Sigmoid colon (tissue), 7 donors: ENCODE results near the gene GRPEL1. TPM values are rescaled to one million over a fixed set of nuclear protein-coding genes. Genes with fewer than 3 reads are reported as not detected.

Experiments used
- DNase-seq: peaks from one replicate; pipeline ENCODE4 v3.0.0-alpha.2; 2019
- H3K27ac ChIP-seq, 4 donors: fragments of 200-600 bp; sonication (generic); one replicate each; pipeline ENCODE4 v1.5.1; 2016 to 2019; ENCODE audit warnings: mild to moderate bottlenecking in 1 of 4
- H3K27me3 ChIP-seq, 3 donors: fragments of 200-600 bp; sonication (generic); one replicate each; pipeline ENCODE4 v1.5.1; 2019; ENCODE audit warnings: mild to moderate bottlenecking in 1 of 3
- H3K36me3 ChIP-seq, 4 donors: fragments of 200-600 bp; sonication (generic); one replicate each; pipeline ENCODE4 v1.5.1; 2016 to 2019
- H3K4me1 ChIP-seq, 4 donors: fragments of 200-600 bp; sonication (generic); one replicate each; pipeline ENCODE4 v1.5.1; 2017 to 2019
- H3K4me3 ChIP-seq, 4 donors: fragments of 200-600 bp; sonication (generic); one replicate each; pipeline ENCODE4 v1.5.1; 2017 to 2019; ENCODE audit warnings: mild to moderate bottlenecking in 2 of 4, moderate library complexity in 1 of 4
- H3K9me3 ChIP-seq, 4 donors: fragments of 200-600 bp in 3 of 4; sonication (generic) in 3 of 4; one replicate each; pipeline versions ENCODE4 v1.5.1 to v1.6.1; 2013 to 2019
- EP300 ChIP-seq, 4 donors: sonication (generic); formaldehyde crosslinking; IDR thresholded peaks; one replicate each; pipeline ENCODE4 v1.6.1; 2017; ENCODE audit warnings: antibody characterized with exemption in 4 of 4
- POLR2A ChIP-seq, 2 donors: fragments of 450-650 bp; IDR thresholded peaks; one replicate each; pipeline ENCODE4 v1.6.1; 2016; ENCODE audit warnings: antibody characterized with exemption in 2 of 2, mild to moderate bottlenecking in 2 of 2, moderate library complexity in 2 of 2
- POLR2AphosphoS5 ChIP-seq, 4 donors: sonication (generic); formaldehyde crosslinking; IDR thresholded peaks; one replicate each; pipeline ENCODE4 v1.6.1; 2017; ENCODE audit warnings: antibody characterized with exemption in 4 of 4
- WGBS, 2 donors: extraction: QIAGEN DNeasy Blood & Tissue Kit; methylation state at CpG; one replicate each; pipeline ENCODE4 v1.1.7; 2013; 5-methylcytosine and 5-hydroxymethylcytosine counted together
- intact Hi-C: fragments of 100-400 bp; cut with DNase I; formaldehyde crosslinking; loops from one replicate; pipeline ENCODE4 v1.15.1; 2023
- polyA plus RNA-seq, 3 donors: library from polyadenylated mRNA; stranded (reverse); fragments of 200-250 nt; gene quantifications; one replicate each; pipeline ENCODE4 v1.2.3, GENCODE V29; 2013
- total RNA-seq, 4 donors: library from RNA; depleted of rRNA; stranded (reverse); fragments of >200 nt; gene quantifications; one replicate each; pipeline ENCODE4 v1.1.0, GENCODE V29; 2016
- TF ChIP-seq, protein P1 (sequence below), 4 experiments: fragments of 450-650 bp in 3 of 4; fragments of 200-600 bp in 1 of 4; IDR thresholded peaks; one replicate each; pipeline ENCODE4 v1.5.1; 2016 to 2019; ENCODE audit warnings: antibody characterized with exemption in 4 of 4, mild to moderate bottlenecking in 3 of 4, moderate library complexity in 2 of 4
- donor health status: healthy with polysubstance abuse.
- donor health status: Bipolar disorder and iron deficiency.
- donor health status: healthy.

The GRPEL1 gene
- total and polyA plus RNA-seq, 7 donors = 7.5 to 34.7 (median 23.2) TPM

DNA sequence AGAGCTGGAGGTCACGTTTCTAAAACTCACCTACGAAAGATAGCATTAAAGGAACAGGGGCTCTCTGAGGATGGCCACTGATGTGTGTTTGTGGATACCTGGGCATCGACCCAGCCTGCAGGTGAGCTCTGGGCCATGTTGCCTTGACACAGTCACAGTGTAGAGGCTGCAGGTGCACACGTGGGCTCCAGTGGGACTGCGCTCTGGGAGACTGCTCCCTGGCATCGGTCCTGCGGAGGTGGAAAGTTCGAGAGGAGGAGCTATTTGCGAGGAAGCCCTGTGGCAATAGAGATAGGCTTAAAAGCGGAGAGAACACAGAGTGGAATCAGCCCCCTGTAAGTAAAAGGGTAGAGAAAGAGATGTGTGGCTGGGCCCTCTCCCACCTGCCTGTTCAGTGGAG is 37.0 kb downstream of the GRPEL1 start:
- TF ChIP-seq, protein P1, sequence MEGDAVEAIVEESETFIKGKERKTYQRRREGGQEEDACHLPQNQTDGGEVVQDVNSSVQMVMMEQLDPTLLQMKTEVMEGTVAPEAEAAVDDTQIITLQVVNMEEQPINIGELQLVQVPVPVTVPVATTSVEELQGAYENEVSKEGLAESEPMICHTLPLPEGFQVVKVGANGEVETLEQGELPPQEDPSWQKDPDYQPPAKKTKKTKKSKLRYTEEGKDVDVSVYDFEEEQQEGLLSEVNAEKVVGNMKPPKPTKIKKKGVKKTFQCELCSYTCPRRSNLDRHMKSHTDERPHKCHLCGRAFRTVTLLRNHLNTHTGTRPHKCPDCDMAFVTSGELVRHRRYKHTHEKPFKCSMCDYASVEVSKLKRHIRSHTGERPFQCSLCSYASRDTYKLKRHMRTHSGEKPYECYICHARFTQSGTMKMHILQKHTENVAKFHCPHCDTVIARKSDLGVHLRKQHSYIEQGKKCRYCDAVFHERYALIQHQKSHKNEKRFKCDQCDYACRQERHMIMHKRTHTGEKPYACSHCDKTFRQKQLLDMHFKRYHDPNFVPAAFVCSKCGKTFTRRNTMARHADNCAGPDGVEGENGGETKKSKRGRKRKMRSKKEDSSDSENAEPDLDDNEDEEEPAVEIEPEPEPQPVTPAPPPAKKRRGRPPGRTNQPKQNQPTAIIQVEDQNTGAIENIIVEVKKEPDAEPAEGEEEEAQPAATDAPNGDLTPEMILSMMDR (IDR thresholded peaks at IDR 0.05) = no peak
- TF ChIP-seq EP300 (IDR thresholded peaks at IDR 0.05) = no peak
- no peak for TF ChIP-seq POLR2A (IDR thresholded peaks at IDR 0.05)
- TF ChIP-seq POLR2AphosphoS5 (IDR thresholded peaks at IDR 0.05) = no peak
- 94 to 96% methylated on average over 10 of the region's 10 CpGs for WGBS, 2 donors
- Histone ChIP-seq H3K4me1 (no peaks in the 10 kb centered on the region), H3K4me3 (no peak overlapping the region), H3K9me3 (no peaks in the 10 kb centered on the region), H3K36me3 (peaks cover 0 to 60% (median 31%) of the 10 kb centered on the region in 4 donors), H3K27me3 (no peaks in the 10 kb centered on the region), H3K27ac (no peak overlapping the region)
- DNase-seq = no peak
- intact Hi-C loops = no loop called here

DNA sequence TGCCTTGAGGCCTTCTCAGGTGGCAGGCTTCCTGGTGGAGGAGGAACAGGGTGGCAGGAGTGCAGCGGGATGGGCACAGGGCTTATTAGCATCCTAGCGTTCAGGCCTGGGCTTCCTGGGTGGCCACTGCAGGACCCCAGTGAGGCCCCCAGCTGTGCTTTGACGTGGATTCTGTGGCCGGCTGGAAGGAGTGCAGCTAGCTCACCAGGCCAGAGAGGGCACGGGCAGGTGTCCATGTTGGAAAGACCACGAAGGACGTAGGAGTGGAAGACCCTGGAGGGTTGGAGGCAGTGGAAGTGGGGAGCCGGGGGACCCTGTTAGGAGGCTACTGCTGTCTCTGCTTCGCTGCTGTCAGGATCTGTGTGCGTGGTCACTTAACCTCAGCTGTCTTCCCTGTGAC is 37.9 kb downstream of the GRPEL1 start:
- H3K4me1 ChIP-seq = no peaks in the 10 kb centered on the region
- no peaks in the 10 kb centered on the region for H3K27me3 ChIP-seq
- DNase-seq = no peak
- intact Hi-C loops = no loop called here
- H3K36me3 ChIP-seq = peaks cover 0 to 69% (median 31%) of the 10 kb centered on the region in 4 donors
- H3K9me3 ChIP-seq = no peaks in the 10 kb centered on the region
- no peak overlapping the region for H3K27ac ChIP-seq
- no peak for TF ChIP-seq EP300 (IDR thresholded peaks at IDR 0.05)
- TF ChIP-seq, protein P1 (IDR thresholded peaks at IDR 0.05) = no peak
- TF ChIP-seq POLR2AphosphoS5 (IDR thresholded peaks at IDR 0.05) = no peak
- no peak for TF ChIP-seq POLR2A (IDR thresholded peaks at IDR 0.05)
- WGBS, 2 donors = 95% methylated on average over 10 of the region's 10 CpGs
- H3K4me3 ChIP-seq = no peak overlapping the region

DNA sequence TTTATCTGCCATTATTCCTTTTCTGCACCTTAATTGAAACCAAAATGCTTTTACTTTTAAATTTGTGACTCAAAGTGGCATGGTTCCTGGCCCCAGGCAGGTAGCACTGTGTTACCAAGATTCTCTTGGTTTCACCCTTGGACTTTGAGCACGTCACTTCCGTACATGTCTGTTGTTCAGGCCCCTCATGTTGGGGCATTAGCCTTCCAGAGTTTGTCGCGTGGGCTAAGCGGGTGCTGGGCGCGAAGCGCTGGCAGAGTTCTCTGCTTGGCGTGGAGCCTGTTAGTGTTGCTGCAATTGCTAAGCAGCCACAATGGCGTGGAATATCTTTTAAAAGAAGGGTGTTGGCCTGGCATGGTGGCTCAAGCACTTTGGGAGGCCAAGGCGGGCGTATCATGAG is 38.7 kb downstream of the GRPEL1 start:
- TF ChIP-seq, protein P1 (IDR thresholded peaks at IDR 0.05) = no peak
- no peak for TF ChIP-seq POLR2A (IDR thresholded peaks at IDR 0.05)
- no peak for TF ChIP-seq EP300 (IDR thresholded peaks at IDR 0.05)
- TF ChIP-seq POLR2AphosphoS5 (IDR thresholded peaks at IDR 0.05) = no peak
- no peak for DNase-seq
- intact Hi-C loops = no loop called here
- 92 to 96% methylated on average over 12 of the region's 12 CpGs for WGBS, 2 donors
- no peaks in the 10 kb centered on the region for H3K27me3 ChIP-seq
- peaks cover 0 to 76% (median 31%) of the 10 kb centered on the region in 4 donors for H3K36me3 ChIP-seq
- H3K27ac ChIP-seq = no peak overlapping the region
- no peaks in the 10 kb centered on the region for H3K4me1 ChIP-seq
- H3K9me3 ChIP-seq = no peaks in the 10 kb centered on the region
- no peak overlapping the region for H3K4me3 ChIP-seq

DNA sequence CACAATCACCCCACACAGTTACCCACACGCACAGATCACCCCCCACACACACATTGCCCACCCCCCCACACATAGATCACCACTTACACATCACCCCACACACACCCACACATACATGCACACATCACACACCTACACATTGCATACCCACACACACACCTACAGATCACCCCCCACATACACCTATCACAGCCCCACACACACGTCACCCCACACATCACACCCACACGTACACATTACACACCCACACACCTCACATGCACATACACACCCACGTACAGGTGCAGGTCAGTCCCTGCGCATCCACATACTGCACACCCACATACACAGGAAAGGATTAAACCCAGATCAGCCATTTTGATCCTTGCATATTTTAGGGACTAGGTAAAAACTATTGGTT is 40.0 kb downstream of the GRPEL1 start:
- Histone ChIP-seq H3K9me3 (no peaks in the 10 kb centered on the region), H3K27ac (no peak overlapping the region), H3K27me3 (no peaks in the 10 kb centered on the region), H3K4me1 (no peaks in the 10 kb centered on the region), H3K4me3 (no peak overlapping the region), H3K36me3 (peaks cover 0 to 89% (median 37%) of the 10 kb centered on the region in 4 donors)
- intact Hi-C loops = no loop called here
- no peak for DNase-seq
- 92% methylated on average over 5 of the region's 5 CpGs for WGBS, 2 donors
- no peak for TF ChIP-seq POLR2A (IDR thresholded peaks at IDR 0.05)
- no peak for TF ChIP-seq POLR2AphosphoS5 (IDR thresholded peaks at IDR 0.05)
- TF ChIP-seq EP300 (IDR thresholded peaks at IDR 0.05) = no peak
- TF ChIP-seq, protein P1 (IDR thresholded peaks at IDR 0.05) = no peak

DNA sequence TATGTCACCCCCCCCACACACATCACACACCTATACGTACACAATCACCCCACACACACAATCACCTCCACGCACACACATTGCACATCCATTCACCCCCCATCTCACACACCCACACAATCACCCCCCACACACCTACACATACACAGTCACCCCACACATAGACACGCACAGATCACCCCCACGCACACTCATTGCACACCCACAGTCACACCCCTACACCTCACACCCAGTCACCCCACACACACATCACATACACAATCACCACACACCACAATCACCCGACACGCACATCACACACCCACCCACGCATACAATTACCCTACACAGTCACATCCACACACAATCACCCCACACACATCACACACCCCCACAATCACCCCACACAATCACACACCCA is 40.6 kb downstream of the GRPEL1 start:
- 96% methylated on average over 7 of the region's 7 CpGs for WGBS, 2 donors
- TF ChIP-seq EP300 (IDR thresholded peaks at IDR 0.05) (no peak), POLR2A (IDR thresholded peaks at IDR 0.05) (no peak), POLR2AphosphoS5 (IDR thresholded peaks at IDR 0.05) (no peak)
- TF ChIP-seq, protein P1 (IDR thresholded peaks at IDR 0.05) = no peak
- DNase-seq = no peak
- intact Hi-C loops = no loop called here
- Histone ChIP-seq H3K9me3 (no peaks in the 10 kb centered on the region), H3K27me3 (no peaks in the 10 kb centered on the region), H3K36me3 (peaks cover 0 to 91% (median 34%) of the 10 kb centered on the region in 4 donors), H3K4me1 (no peaks in the 10 kb centered on the region), H3K27ac (no peak overlapping the region), H3K4me3 (no peak overlapping the region)
